H1 (cell line): ENCODE results near the gene SH3RF2. TPM values are rescaled to one million over a fixed set of nuclear protein-coding genes. Genes with fewer than 3 reads are reported as not detected.

Experiments used
- CTCF ChIA-PET: fragments of 300-600 bp; sonication (Branson Sonifier 250); formaldehyde crosslinking; loops from one replicate; lab custom pipeline; 2021; ENCODE audit not compliant: partially characterized antibody; lab: Charles Lee
- POLR2A ChIA-PET: fragments of 300-600 bp; sonication (Branson Sonifier 250); formaldehyde crosslinking; loops from one replicate; lab custom pipeline; 2021; ENCODE audit warnings: inconsistent platforms; ENCODE audit not compliant: partially characterized antibody; lab: Charles Lee
- DNase-seq, 2 experiments: peaks; one replicate each; pipeline versions ENCODE4 v3.0.0 to v3.0.0-alpha.2; 2010 to 2022; ENCODE audit warnings: low spot score in 2 of 2, low read depth in 1 of 2, mixed read lengths in 1 of 2
- FAIRE-seq: peaks from 2 replicates; lab custom pipeline; 2011; peaks lifted over from hg19 to GRCh38; lab: Jason Lieb, UNC
- H2AFZ ChIP-seq: 2 replicates; pipeline ENCODE4 v1.8.1; 2012; ENCODE audit warnings: low read length, inconsistent platforms
- H2AK5ac ChIP-seq: 2 replicates; pipeline ENCODE4 v1.6.1; 2013; ENCODE audit warnings: low read depth, low read length
- H2BK120ac ChIP-seq: replicated peaks from 2 replicates; pipeline ENCODE3; 2013; ENCODE audit warnings: low read depth, low read length, inconsistent platforms
- H2BK12ac ChIP-seq: 2 replicates; pipeline ENCODE4 v1.6.1; 2013; ENCODE audit warnings: low read depth, low read length
- H2BK15ac ChIP-seq: 2 replicates; pipeline ENCODE4 v1.6.1; 2013; ENCODE audit warnings: low read length
- H2BK20ac ChIP-seq: 2 replicates; pipeline ENCODE4 v1.6.1; 2013; ENCODE audit warnings: low read length
- H2BK5ac ChIP-seq: 2 replicates; pipeline ENCODE4 v1.6.1; 2013; ENCODE audit warnings: low read depth, low read length
- H3K14ac ChIP-seq: 2 replicates; pipeline ENCODE4 v1.6.1; 2013; ENCODE audit warnings: inconsistent platforms; ENCODE audit not compliant: insufficient read length
- H3K18ac ChIP-seq: 2 replicates; pipeline ENCODE4 v1.6.1; 2013; ENCODE audit warnings: low read length; ENCODE audit errors: extremely low read depth
- H3K23ac ChIP-seq: 2 replicates; pipeline ENCODE4 v1.6.1; 2013; ENCODE audit warnings: inconsistent platforms; ENCODE audit not compliant: insufficient read length
- H3K23me2 ChIP-seq: 2 replicates; pipeline ENCODE4 v1.6.1; 2013; ENCODE audit warnings: low read depth, low read length
- H3K27ac ChIP-seq: 2 replicates; pipeline ENCODE4 v1.6.1; 2011; ENCODE audit warnings: low read depth, low read length, inconsistent platforms
- H3K27me3 ChIP-seq, 4 experiments: replicated peaks in 1 of 4; 1 replicate in 1 of 4; 2 replicates in 3 of 4; pipeline versions ENCODE4 v1.6.1 to v1.8.1; 2011 to 2013; ENCODE audit warnings: low read length in 3 of 4, mild to moderate bottlenecking in 3 of 4, inconsistent platforms in 2 of 4, mixed read lengths in 2 of 4, moderate library complexity in 1 of 4; ENCODE audit not compliant: control insufficient read depth in 3 of 4, insufficient read depth in 3 of 4; ENCODE audit errors: extremely low read depth in 1 of 4
- H3K36me3 ChIP-seq, 4 experiments: 2 replicates each; pipeline versions ENCODE4 v1.6.1 to v1.8.1; 2011 to 2013; ENCODE audit warnings: mild to moderate bottlenecking in 4 of 4, low read length in 3 of 4, moderate library complexity in 2 of 4, control low read depth in 1 of 4, inconsistent platforms in 1 of 4; ENCODE audit not compliant: insufficient read depth in 4 of 4, control insufficient read depth in 2 of 4
- H3K4ac ChIP-seq: replicated peaks from 2 replicates; pipeline ENCODE3; 2013; ENCODE audit warnings: low read length, low read depth, mixed read lengths, inconsistent platforms; ENCODE audit not compliant: insufficient read length
- H3K4me1 ChIP-seq, 4 experiments: replicated peaks in 1 of 4; 1 replicate in 1 of 4; 2 replicates in 3 of 4; pipeline versions ENCODE4 v1.6.1 to v1.8.1; 2011 to 2013; ENCODE audit warnings: low read length in 3 of 4, inconsistent platforms in 2 of 4, mixed read lengths in 1 of 4; ENCODE audit not compliant: insufficient read depth in 4 of 4, control insufficient read depth in 3 of 4
- H3K4me2 ChIP-seq, 2 experiments: 2 replicates each; pipeline versions ENCODE4 v1.6.1 to v1.8.1; 2011 to 2013; ENCODE audit warnings: low read depth in 2 of 2, low read length in 2 of 2, control low read depth in 1 of 2, inconsistent platforms in 1 of 2, mild to moderate bottlenecking in 1 of 2; ENCODE audit not compliant: insufficient read depth in 1 of 2
- H3K4me3 ChIP-seq, 4 experiments: fragments of 200-600, 300-600 bp in 1 of 4; sonication (generic), shearing (Covaris generic), sonication (Bioruptor Twin) in 1 of 4; 2 replicates each; pipeline versions ENCODE4 v1.5.1 to v1.8.1; 2011 to 2016; ENCODE audit warnings: low read length in 4 of 4, low read depth in 3 of 4, control low read depth in 2 of 4, inconsistent platforms in 2 of 4, mild to moderate bottlenecking in 2 of 4, mixed read lengths in 1 of 4, moderate library complexity in 1 of 4; ENCODE audit not compliant: insufficient read depth in 2 of 4; ENCODE audit errors: extremely low read depth in 1 of 4
- H3K56ac ChIP-seq: replicated peaks from 2 replicates; pipeline ENCODE3; 2013; ENCODE audit warnings: low read depth, mild to moderate bottlenecking, mixed read lengths, low read length, inconsistent platforms; ENCODE audit not compliant: insufficient read length
- H3K79me1 ChIP-seq: 2 replicates; pipeline ENCODE4 v1.6.1; 2013; ENCODE audit warnings: low read depth, low read length, control low read depth
- H3K79me2 ChIP-seq, 2 experiments: 2 replicates each; pipeline versions ENCODE4 v1.6.1 to v1.8.1; 2012 to 2013; ENCODE audit warnings: low read length in 2 of 2, mild to moderate bottlenecking in 2 of 2, inconsistent platforms in 1 of 2; ENCODE audit not compliant: insufficient read depth in 2 of 2, control insufficient read depth in 1 of 2
- H3K9ac ChIP-seq, 4 experiments: replicated peaks in 1 of 4; 1 replicate in 1 of 4; 2 replicates in 3 of 4; pipeline versions ENCODE4 v1.6.1 to v1.8.1; 2011 to 2013; ENCODE audit warnings: low read depth in 3 of 4, low read length in 3 of 4, control low read depth in 2 of 4, mild to moderate bottlenecking in 2 of 4, moderate library complexity in 2 of 4, inconsistent platforms in 1 of 4; ENCODE audit errors: extremely low read depth in 1 of 4
- H3K9me3 ChIP-seq, 2 experiments: 2 replicates each; pipeline versions ENCODE4 v1.6.1 to v1.8.1; 2012 to 2013; ENCODE audit warnings: mild to moderate bottlenecking in 2 of 2, moderate library complexity in 2 of 2, control low read depth in 1 of 2, inconsistent platforms in 1 of 2, low read depth in 1 of 2, low read length in 1 of 2, mixed read lengths in 1 of 2; ENCODE audit not compliant: insufficient read depth in 2 of 2
- H4K20me1 ChIP-seq, 2 experiments: replicated peaks in 1 of 2; 2 replicates each; pipeline versions ENCODE3 to v1.8.1; 2011 to 2013; ENCODE audit warnings: inconsistent platforms in 2 of 2, low read length in 2 of 2, mild to moderate bottlenecking in 1 of 2; ENCODE audit not compliant: insufficient read depth in 2 of 2, control insufficient read depth in 1 of 2
- H4K5ac ChIP-seq: 2 replicates; pipeline ENCODE4 v1.6.1; 2013; ENCODE audit warnings: low read length, low read depth, mixed read lengths, inconsistent platforms; ENCODE audit not compliant: insufficient read length
- H4K8ac ChIP-seq: 2 replicates; pipeline ENCODE4 v1.8.0; 2013; ENCODE audit warnings: mild to moderate bottlenecking, moderate library complexity, low read length, inconsistent platforms; ENCODE audit not compliant: insufficient read depth; ENCODE audit errors: extremely low read depth
- H4K91ac ChIP-seq: replicated peaks from 2 replicates; pipeline ENCODE3; 2013; ENCODE audit warnings: low read length, mixed read lengths, inconsistent platforms; ENCODE audit not compliant: insufficient read length
- ASH2L ChIP-seq: fragments of 200-600, 300-600 bp; sonication (generic); IDR thresholded peaks from one replicate; pipeline ENCODE4 v1.7.1; 2017; ENCODE audit warnings: low read length
- CHD2 ChIP-seq: IDR thresholded peaks from 2 replicates; pipeline ENCODE4 v1.6.1; 2012; ENCODE audit warnings: low read length, improper control_type of control experiment
- GABPA ChIP-seq: IDR thresholded peaks from 2 replicates; pipeline ENCODE4 v1.6.1; 2011; ENCODE audit warnings: mild to moderate bottlenecking, low read length, moderate library complexity, borderline replicate concordance; ENCODE audit not compliant: insufficient read depth
- GTF2F1 ChIP-seq: IDR thresholded peaks from 2 replicates; pipeline ENCODE4 v1.6.1; 2012; ENCODE audit warnings: low read depth, low read length, improper control_type of control experiment, borderline replicate concordance
- HDAC2 ChIP-seq, 2 experiments: fragments of 300-600 bp in 1 of 2; sonication (generic) in 1 of 2; IDR thresholded peaks; 2 replicates each; pipeline ENCODE4 v1.6.1; 2011 to 2012; ENCODE audit warnings: low read depth in 2 of 2, low read length in 2 of 2, mild to moderate bottlenecking in 2 of 2, moderate library complexity in 2 of 2, borderline replicate concordance in 1 of 2, inconsistent platforms in 1 of 2
- JUN ChIP-seq: IDR thresholded peaks from 2 replicates; pipeline ENCODE4 v1.6.1; 2011; ENCODE audit warnings: low read depth, mild to moderate bottlenecking, improper control_type of control experiment, low read length
- JUND ChIP-seq: IDR thresholded peaks from 2 replicates; pipeline ENCODE4 v1.6.1; 2011; ENCODE audit warnings: mild to moderate bottlenecking, improper control_type of control experiment, low read length
- RFX5 ChIP-seq: IDR thresholded peaks from 2 replicates; pipeline ENCODE4 v1.6.1; 2011; ENCODE audit warnings: low read depth, low read length, improper control_type of control experiment, borderline replicate concordance
- SUZ12 ChIP-seq: fragments of 200-600 bp; sonication (generic); IDR thresholded peaks from 2 replicates; pipeline ENCODE4 v1.6.1; 2012; ENCODE audit warnings: mild to moderate bottlenecking, inconsistent platforms, low read length, moderate library complexity, mixed read lengths
- TAF1 ChIP-seq: IDR thresholded peaks from 2 replicates; pipeline ENCODE4 v1.6.1; 2011; ENCODE audit warnings: mild to moderate bottlenecking, low read depth, low read length
- TBP ChIP-seq: IDR thresholded peaks from 2 replicates; pipeline ENCODE4 v1.6.1; 2011; ENCODE audit warnings: low read depth, low read length, improper control_type of control experiment
- ZNF274 ChIP-seq: IDR thresholded peaks from 2 replicates; pipeline ENCODE4 v1.7.0; 2012; ENCODE audit warnings: low read length, borderline replicate concordance; ENCODE audit errors: extremely low read depth
- WGBS, 2 experiments: shearing (Covaris generic) in 1 of 2; methylation state at CpG; one replicate each; pipeline versions ENCODE4 v1.1.6 to v1.1.7; 2013 to 2015; ENCODE audit warnings: low lambda C conversion rate in 2 of 2, mixed read lengths in 2 of 2, inconsistent platforms in 1 of 2, low coverage in 1 of 2, missing lambda C conversion rate in 1 of 2; ENCODE audit not compliant: insufficient replicate concordance in 2 of 2, insufficient coverage in 1 of 2, insufficient read length in 1 of 2; ENCODE audit errors: extremely low coverage in 1 of 2, missing lambda C conversion rate in 1 of 2; 5-methylcytosine and 5-hydroxymethylcytosine counted together
- polyA plus RNA-seq, 7 experiments: library from polyadenylated mRNA; depleted of rRNA in 3 of 7; stranded (reverse) in 5 of 7; unstranded in 2 of 7; fragments of >200 nt in 5 of 7; fragments of 200-250 nt in 2 of 7; gene quantifications; 1 replicate in 5 of 7; 2 replicates in 1 of 7; 4 replicates in 1 of 7; pipeline versions ENCODE4 v1.2.1 to v1.2.3, GENCODE V29; 2011 to 2013; ENCODE audit warnings: missing spikeins in 2 of 7, mixed read lengths in 2 of 7
- total RNA-seq: library from RNA; stranded (reverse); fragmentation: NEBNext Ultra II Directional; extraction: Animal tissue kit (Norgen Biotek cat#: 25700); gene quantifications from 2 replicates; pipeline ENCODE4 v1.2.1, GENCODE V29; 2021

SH3RF2 gene
- total and polyA plus RNA-seq, 2 of the 8 experiments (the other 6 are each of a cell fraction or from before 2014, with no cell fraction given), result 0.80 to 0.95 TPM

- Histone ChIP-seq H2BK15ac (no peak overlapping the region), H4K91ac (no peak overlapping the region), H3K14ac (no peak overlapping the region), H3K18ac (no peak overlapping the region), H4K8ac (no peak overlapping the region), H3K23me2 (no peaks in the 10 kb centered on the region), H2BK12ac (no peak overlapping the region), H3K4me3 (no peak overlapping the region), H3K9me3 (no peaks in the 10 kb centered on the region), H3K27ac (no peak overlapping the region), H3K79me2 (no peaks in the 10 kb centered on the region), H2AFZ (no peak overlapping the region), H3K4me1 (no peaks in the 10 kb centered on the region), H2AK5ac (no peak overlapping the region), H2BK20ac (no peak overlapping the region), H3K56ac (no peak overlapping the region), H3K79me1 (no peaks in the 10 kb centered on the region), H3K9ac (no peak overlapping the region), H4K5ac (no peak overlapping the region), H3K23ac (no peak overlapping the region), H3K36me3 (no peaks in the 10 kb centered on the region), H3K4me2 (no peak overlapping the region), H4K20me1 (no peaks in the 10 kb centered on the region), H3K4ac (no peak overlapping the region), H2BK120ac (no peak overlapping the region), H2BK5ac (no peak overlapping the region), H3K27me3 (no peaks in the 10 kb centered on the region)
- POLR2A ChIA-PET, result interaction anchor here (2.2 kb wide), 1 partner anchor 11 kb away, joined by 6 read pairs; no protein-coding TSS in a partner anchor
- CTCF ChIA-PET, result interaction anchor here (0.6 to 2.0 kb wide), 7 partner anchors 11 to 331 kb away, joined by 3 to 6 read pairs (median 3); no protein-coding TSS in a partner anchor
- 77% methylated on average over 4 of the region's 4 CpGs; no CpG with 5 or more reads in 1 of the 2 experiments for WGBS, 2 experiments
- FAIRE-seq (no peak), DNase-seq (no peak)
- TF ChIP-seq ASH2L (no peak), TBP (no peak), CHD2 (no peak), JUND (no peak), RFX5 (no peak), SUZ12 (no peak), ZNF274 (no peak), HDAC2 (IDR thresholded peaks at IDR 0.05; ENCODE audit: borderline replicate concordance in 1 of 2, low read depth in 2 of 2, low read length in 2 of 2) (no peak), GABPA (no peak), TAF1 (no peak), GTF2F1 (no peak), JUN (no peak)
Observed at GRCh38 chr5:145960848-145961600, 24.6 kb downstream of the SH3RF2 start.
